Ovary (tissue), 3 donors: ENCODE measurements around the gene FRMD5.

ENCODE experiments used
- EP300 ChIP-seq: sonication (generic); formaldehyde crosslinking; IDR thresholded peaks from one replicate; pipeline ENCODE4 v1.6.1; 2017; ENCODE audit warnings: antibody characterized with exemption
- TF ChIP-seq, protein P1 (sequence below), 3 donors: fragments of 450-650 bp in 2 of 3; fragments of 200-600 bp in 1 of 3; IDR thresholded peaks; one replicate each; pipeline versions ENCODE4 v1.5.1 to v1.8.0; 2016 to 2022; ENCODE audit warnings: antibody characterized with exemption in 3 of 3, mild to moderate bottlenecking in 1 of 3
- donor health status: DM: no; HTN: no; CAD: no.

DNA sequence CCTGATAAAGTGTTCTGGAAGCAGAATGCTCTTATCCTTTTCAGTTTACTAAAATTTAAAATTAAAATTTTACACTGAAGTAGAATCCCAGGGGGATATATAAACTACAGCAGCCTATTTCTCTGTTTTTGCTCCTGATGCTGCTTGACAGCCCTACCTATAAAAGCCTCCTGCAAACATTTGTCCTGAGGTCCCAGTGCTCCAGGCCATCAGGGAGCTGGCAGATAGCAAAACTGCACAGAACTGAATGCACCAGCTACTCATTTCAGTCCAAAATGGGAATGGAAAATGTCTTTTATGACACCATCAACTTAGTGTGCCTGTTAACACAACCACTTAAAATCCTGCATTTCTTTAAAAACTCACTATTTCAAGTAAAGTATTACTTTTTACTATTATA, 50.1 kb downstream of the FRMD5 start:
- TF ChIP-seq, protein P1, sequence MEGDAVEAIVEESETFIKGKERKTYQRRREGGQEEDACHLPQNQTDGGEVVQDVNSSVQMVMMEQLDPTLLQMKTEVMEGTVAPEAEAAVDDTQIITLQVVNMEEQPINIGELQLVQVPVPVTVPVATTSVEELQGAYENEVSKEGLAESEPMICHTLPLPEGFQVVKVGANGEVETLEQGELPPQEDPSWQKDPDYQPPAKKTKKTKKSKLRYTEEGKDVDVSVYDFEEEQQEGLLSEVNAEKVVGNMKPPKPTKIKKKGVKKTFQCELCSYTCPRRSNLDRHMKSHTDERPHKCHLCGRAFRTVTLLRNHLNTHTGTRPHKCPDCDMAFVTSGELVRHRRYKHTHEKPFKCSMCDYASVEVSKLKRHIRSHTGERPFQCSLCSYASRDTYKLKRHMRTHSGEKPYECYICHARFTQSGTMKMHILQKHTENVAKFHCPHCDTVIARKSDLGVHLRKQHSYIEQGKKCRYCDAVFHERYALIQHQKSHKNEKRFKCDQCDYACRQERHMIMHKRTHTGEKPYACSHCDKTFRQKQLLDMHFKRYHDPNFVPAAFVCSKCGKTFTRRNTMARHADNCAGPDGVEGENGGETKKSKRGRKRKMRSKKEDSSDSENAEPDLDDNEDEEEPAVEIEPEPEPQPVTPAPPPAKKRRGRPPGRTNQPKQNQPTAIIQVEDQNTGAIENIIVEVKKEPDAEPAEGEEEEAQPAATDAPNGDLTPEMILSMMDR (IDR thresholded peaks at IDR 0.05), result no peak
- no peak for TF ChIP-seq EP300
